ENCODE measurements around the gene GPT2.
A peak's percentile ranks its signal among the peaks of the same experiment; 100 is the strongest.

The GPT2 gene, protein sequence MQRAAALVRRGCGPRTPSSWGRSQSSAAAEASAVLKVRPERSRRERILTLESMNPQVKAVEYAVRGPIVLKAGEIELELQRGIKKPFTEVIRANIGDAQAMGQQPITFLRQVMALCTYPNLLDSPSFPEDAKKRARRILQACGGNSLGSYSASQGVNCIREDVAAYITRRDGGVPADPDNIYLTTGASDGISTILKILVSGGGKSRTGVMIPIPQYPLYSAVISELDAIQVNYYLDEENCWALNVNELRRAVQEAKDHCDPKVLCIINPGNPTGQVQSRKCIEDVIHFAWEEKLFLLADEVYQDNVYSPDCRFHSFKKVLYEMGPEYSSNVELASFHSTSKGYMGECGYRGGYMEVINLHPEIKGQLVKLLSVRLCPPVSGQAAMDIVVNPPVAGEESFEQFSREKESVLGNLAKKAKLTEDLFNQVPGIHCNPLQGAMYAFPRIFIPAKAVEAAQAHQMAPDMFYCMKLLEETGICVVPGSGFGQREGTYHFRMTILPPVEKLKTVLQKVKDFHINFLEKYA

DNA sequence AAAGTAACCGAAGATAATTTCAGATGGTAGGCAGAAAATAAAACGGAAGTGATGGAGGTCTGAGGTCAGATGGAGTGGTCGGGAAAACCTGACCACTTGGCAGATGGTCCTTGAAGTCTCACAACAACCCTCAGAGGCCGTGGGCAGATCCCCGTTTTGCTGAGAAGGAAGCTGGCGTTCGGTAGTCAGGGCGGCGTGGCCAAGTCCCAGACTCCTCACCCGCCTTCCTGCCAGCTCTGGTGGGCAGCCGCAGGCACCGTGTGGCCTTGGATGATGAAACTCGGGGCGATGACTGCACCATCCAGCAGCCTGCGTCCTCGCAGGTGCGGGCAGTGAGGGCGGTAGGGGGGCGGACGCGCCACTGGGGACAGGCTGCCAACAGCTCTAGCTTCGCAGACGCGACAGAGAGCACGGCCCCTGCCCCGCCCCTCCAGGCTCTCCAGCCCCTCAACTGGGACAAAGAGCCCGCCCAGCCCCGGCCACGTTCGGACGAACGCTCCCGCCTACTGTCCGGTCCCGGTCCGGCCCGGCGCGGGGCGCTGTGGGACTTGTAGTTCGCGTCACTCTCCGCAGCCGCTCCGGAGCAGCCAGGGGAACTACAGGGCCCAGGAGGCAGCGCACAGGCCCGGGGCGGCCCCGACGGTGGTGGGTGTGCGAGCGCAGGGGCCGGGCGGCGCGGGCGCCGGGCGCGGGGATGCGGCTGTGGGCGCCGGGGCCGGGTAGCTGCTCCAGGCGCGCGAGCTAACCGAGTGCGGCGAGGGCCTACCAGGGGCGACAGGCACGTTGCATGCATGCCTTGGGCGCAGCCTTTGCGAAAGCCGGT, at the start of gene GPT2:
Gene GPT2 (plus strand): TSS at position 673 of the 823 bp plus-strand sequence. CDS start 354 bp downstream, outside the sequence.
- peak; percentile 68 to 77 for DNase-seq

DNA sequence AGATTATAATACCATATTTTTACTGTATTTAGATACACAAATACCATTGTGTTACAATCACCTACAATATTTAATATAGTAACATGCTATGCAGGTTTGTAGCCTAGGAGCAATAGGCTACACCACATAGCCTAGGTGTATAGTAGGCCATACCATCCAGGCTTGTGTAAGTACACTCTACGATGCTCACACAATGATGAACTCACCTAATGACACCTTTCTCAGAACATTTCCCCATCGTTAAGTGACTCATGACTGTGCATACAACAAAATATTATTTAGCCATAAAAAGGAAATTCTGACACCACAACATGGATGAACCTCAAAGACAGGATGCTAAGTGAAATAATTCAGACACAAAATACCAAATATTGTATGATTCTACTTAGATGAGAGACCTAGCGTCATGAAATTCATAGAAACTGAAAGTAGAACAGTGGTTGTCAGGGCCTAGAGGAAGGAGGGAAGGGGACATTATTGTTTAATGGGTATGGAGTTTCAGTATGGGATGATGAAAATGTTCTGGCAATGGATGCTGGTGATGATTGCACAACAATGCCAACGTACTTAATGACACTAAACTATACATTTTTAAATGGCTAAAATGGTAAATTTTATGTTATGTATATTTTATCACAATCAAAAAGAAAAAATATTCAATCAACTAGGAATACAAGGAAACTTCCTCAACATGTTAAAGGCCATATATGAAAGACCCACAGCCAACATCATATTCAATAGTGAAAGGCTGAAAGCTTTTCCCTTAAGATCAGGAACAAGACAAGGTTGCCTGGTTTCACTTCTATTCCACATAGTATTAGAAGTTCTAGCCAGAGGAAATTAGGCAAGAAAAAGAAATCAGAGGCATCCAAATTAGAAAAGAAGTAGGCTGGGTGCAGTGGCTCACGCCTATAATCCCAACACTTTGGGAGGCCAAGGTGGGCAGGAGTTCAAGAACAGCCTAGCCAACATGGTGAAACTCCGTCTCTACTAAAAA, 47.3 kb upstream of the GPT2 start:
- DNase-seq = no peak

DNA sequence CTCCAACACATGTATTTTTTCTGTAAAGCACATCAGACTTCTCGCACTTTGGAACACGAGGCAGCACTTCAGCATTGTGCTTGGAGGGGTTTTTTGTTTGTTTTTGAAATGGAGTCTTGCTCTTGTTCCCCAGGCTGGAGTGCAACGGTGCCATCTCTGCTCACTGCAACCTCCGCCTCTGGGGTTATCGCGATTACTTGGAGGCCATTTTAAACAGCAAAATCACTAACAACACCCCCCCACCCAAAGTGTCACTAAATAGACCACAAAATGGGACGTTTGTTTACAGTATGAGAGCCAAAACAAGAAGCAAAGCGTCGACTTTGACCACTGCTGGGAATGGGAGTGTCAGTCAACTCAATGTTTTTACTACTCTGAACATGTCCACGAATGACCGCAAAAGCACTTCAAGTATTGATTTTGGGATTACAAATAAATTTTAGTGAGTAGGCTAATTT, 44.1 kb upstream of the GPT2 start:
- DNase-seq = no peak

DNA sequence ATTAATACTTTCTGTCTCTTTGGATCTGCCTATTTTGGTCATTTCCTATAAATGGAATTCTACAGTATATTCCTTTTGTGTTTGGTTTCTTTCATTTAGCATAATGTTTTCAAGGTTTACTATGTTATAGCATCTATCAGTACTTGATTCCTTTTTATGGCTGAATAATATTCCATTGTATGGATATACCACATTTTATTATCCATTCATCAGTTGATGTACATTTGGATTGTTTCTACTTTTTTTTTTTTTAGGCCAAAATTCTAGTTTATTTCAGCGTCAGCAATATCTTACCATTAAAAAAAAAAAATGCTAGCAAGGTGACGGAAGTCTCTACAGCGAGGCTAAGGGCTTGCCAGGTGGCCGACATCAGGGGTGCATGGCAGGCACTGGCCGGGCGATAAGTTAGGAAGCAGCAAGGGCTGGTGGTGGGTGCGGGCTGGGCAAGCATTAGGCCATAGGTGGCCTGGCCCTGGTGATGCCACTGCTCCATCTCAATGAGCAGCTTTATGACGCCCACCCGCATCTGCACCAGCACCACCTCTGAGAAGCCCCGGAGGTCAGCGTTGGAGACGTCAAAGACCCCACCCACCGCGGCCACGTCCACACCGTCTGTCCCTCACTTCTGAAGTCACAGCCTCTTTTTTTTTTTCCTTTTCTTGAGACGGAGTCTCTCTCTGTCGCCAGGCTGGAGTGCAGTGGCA, 41.8 kb upstream of the GPT2 start:
- no peak for DNase-seq

DNA sequence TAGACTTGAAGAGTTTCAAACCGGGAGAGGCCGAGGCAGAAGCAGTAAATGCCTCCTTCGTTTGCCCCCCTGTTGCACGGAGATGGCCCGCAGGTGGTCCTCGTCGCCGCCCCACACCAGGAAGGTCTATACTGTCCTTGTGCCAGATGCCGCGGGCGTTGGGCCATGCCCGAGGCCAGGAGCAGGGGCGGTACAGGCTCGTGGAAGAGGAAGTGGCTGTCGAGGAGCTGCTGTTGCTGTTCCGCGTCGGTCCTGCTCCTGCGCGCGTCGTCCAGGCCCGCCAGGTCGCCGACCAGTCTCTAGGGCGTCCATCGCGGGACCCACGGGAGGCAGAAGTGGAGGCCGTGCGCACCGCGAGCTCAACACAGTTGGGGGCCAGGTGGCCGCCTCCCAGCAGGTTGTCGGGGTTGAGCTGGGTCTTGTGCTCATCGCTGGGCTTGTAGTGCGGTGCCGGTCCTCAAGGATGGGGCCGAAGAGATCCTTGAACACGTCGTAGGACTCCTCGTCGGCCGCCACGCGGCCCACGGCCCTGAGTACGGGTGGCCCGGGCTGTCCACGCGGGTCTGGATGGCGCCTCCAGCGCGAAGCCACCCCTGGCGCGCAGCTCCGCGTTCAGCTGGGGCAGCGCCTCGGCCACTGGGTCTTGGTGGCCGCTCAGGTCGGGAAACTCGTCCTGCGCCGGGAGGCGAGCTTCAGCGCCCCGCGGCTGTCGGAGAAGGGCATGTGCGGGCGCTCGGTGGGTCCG, 40.1 kb upstream of the GPT2 start:
- DNase-seq = no peak

DNA sequence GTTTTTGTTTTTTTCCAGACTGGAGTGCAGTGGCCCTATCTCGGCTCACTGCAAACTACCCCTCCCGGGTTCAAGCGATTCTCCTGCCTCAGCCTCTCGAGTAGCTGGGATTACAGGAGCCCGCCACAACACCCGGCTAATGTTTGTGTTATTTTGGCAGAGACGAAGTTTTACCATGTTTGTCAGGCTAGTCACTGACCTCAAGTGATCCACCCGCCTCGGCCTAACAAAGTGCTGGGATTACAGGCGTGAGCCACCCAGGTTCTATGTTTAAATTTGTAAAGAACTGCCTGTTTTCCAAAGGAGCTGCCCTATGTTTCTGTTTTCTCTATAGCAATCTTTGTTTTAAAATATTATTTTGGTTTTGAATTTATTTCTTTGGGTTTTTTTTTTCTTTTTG, 39.4 kb upstream of the GPT2 start:
- no peak for DNase-seq

DNA sequence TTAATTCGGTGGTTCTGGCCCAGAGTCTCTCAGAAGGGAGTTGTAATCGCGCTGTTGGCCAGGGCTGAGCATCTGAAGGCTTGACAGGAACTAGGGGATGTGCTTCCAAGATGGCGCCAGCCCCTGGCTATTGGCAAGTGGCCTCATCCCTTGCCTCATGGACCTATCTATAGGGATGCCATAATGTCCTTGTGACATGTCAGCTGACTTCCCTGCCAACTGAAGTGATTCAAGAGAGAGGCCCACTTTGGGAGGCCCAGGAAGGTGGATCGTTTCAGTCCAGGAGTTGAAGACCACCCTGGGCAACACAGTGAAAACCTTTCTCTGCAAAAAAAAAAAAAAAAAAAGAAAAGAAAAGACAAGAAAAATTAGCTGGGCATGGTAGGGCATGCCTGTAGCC, 38.2 kb upstream of the GPT2 start:
- DNase-seq = no peak

DNA sequence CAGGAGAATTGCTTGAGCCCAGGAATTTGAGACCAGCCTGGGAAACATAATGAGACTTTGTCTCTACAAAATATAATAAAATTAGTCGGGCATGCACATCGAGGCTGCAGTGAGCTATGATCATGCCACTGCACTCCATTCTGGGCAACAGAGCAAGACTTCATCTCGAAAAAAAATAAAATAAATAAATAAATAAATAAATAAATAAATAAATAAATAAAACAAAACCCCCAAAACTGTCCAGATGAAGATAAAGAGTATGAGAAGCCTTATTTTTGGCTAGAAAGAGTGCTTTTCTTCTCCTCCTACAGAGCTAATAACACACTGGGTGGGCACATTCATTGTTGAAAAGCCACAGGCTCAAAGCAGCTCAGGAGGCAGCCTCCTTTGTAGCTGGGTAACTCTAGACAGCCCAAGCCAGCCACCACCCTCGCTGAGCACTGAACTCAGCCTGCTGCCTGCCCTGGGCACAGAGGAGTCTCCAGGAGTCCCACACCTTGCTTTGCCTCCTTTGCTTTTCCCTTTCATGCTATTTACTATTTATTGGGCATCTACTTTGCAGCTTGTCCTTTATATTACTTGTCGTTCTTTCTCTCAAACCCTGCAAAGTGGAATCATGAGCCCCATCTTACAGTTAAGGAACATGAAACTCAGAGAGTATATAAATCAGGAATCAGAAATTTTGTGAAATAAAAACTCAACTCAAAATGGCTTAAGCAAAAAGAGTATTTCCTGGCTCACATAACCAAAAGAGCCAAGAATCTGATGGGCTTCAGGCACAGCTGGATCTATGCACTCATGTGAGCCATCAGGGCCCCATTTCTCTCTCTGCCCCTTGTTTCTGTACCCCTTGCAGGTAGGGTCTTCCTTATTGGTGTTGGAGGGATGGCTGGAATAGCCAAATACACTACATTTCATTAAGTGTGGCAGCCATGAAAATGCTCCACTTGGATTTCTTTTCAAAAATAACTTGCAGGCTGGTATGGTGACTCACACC, 35.1 kb upstream of the GPT2 start:
- no peak for DNase-seq

DNA sequence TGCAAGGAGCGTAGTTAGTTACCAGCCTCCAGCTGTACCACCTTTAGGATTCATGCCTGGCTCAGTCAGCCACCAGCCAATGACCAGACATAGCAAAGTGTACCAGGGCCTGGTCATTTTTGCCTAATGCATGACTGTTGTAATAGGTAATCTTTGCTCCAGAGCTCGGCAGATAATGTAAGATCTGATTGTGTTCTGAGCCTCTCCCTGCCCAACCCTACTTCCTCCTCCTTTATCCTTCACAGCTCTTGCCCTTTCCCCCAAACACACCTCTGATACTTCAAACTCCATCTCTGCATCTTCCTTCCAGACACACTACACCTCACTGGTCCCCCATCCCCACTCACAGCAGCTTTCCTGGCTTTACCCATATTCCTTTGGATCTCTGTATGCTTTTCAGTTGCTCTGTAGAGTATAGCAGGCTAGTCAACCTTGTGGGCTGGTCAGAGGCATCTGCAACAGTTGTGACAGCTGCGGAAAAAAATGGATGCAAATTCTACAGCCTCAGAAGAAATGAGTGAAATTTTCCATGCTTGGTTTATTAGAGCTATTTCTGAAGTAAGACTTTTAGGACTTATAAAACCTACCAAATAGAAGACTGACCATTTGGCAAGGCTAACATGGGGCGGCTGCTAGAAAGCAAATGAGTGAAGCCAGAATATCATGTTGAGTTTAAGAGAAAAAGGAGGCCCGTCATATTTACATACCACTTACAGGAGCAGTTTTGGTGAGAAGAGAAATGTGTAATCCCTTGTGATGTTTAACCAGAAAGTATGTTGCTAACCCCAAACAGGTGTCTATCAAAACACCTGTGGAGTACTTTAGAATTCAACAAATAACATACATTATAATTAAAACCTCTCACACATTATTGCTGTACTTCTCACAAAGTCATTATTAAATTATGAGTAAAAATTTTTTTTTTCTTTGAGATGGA, 33.3 kb upstream of the GPT2 start:
- DNase-seq = no peak

DNA sequence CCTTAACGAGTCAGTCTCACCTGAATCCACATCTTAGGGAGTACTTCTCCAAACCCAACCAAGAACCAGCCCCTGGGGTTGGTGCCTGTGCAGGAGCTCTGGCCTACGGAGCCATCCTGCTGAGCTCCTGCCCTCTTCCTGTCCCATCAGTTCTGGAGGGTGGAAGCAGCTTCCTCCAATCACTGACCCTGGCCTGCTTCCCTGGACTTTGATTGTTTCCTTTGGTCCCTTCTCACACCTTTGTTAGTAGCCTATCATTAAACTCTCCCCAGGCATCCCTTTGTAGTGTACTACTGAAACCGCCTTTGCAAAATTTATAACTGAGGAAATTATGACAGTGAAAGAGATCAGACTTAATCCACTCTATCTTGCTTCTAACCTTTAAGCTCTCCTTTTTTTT, 32.0 kb upstream of the GPT2 start:
- DNase-seq = no peak

DNA sequence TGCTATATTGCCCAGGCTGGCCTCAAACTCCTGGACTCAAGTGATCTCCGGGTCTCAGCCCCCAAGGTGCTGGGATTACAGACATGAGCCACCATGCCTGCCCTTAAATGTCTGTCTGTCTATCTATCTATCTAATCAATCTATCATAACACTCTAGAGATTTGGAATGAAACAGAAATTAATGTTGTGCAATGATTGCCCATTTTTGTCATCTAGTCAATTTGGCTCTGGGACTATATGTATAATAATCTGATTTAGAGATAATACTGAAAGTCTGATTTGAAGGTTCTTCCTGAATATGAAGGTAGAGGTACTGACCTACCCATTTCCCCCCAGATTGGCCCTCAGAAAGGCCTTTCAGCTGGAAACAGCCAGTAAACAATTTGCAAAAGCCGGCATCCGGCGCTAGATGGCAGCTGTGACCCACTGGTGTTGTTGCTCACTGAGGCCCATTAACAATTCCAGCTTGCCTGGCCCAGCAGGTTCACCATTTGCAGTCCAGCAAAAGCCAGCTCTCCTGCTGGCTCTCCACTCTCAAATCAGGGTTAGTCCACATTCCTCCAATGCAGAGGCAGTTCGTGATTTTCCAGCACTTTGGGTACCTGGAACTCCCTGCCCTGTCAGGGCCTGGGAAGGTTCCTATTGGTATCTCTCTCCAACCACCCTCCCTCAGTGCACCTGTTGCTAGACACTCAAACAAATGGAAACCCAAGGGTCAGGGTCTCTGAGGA, 30.3 kb upstream of the GPT2 start:
- peak; percentile 53 to 56 for DNase-seq

DNA sequence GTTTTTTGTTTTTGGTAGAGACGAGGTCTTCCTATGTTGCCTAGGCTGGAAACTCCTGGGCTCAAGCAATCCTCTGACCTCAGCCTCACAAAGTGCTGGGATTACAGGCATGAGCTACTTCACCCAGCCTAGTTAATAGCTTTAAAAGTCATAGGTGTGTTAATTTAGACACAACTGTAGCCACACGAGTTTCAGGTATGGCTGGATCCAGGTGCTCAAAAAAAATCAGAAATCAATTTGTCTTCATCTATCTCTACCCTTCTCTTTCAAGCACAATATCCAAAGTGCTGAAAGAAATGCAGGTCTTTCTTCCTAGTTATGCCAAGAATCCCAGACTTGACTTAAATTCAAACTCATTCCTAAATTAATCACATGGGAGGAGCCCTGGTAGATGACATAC, 29.3 kb upstream of the GPT2 start:
- no peak for DNase-seq

DNA sequence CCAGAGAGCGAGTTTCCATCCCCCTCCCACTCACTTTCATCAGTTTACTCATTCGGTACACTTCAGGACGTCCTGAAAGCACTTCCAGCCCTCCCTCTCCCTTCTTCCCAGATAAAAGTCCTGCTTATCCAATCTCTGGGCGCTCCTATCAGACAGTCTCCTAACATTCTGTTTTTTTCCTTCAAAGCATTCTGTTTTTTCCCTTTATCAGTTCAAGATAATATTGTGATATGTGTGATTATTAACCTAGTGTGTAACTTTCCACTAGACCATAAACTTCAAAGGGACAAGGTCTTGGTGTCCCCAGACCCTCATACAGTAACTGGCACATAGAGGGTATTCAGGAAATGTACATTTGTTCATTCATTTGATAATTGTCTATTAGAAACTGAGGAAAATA, 28.8 kb upstream of the GPT2 start:
- DNase-seq = no peak

DNA sequence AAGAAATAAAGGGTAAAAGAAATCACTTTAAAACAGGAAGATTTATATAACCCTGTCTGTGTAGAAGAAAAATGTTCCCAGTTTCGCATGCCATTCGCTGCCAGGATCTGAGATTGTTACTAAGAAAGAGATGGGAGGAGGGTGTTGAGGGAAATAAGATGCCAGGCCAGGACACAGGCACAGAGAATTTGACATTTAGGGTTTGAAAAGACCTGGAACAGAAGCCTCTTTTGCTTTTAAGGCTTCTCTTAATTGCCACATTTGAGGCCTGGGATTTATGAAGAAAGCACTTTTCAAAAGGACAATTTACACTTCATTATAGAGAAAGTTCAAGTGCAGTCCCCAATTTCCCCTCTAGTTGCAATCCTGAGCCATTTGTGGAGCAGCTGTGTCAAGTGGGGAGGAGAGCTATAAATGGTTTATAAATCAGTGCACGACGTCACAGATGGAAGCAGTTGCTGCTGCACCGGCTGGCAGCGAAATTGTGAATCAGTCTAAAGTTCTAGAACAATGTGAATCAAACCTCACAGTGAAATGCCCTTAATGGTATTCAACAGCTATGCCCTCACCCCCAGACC, 26.7 kb upstream of the GPT2 start:
- no peak for DNase-seq

DNA sequence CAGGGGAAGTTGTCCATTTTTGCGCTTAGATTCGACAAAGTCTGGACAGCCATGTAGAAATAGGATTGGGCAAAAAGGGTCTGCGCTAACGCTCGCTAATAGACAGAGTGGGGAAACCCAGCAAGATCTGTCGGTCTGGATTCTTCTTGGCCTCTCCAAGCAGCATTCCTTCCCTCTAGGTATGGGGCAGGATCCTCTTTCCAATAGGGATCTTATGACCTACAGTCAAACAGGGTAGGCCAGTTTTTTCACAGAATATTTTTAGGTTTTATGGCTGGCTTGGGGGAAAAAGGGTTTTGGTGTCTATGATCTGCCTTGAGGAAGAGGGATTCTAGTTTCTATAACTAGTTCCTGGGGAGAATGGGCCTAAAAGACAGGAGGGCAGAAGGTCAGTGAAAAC, 26.0 kb upstream of the GPT2 start:
- no peak for DNase-seq

DNA sequence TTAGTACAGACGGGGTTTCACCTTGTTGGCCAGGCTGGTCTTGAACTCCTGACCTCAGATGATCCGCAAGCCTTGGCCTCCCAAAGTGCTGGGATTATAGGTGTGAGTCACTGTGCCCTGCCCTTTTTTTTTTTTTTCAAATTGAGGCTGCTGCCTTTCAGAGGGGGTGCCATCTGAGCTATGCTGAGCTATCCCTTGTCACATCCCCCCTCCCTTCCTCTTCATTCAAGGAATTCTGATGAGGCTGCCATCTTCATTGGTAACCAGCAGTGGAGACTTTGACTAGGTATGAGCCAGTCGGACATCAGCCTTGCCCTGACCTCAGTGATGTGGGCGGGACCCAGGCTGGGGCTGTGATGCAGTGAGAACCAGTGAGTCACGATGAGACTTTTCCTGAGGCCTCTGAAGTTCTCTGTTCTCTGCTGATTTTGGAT, 24.4 kb upstream of the GPT2 start:
- peak in 1 of 2 donors; percentile 4 for DNase-seq

Measured in activated CD4-positive, alpha-beta T cell treated with anti-CD3 and anti-CD28 coated beads for 4 hours (primary cell).